ENCODE results near the gene WDR59. TPM values are rescaled to one million over a fixed set of nuclear protein-coding genes. Genes with fewer than 3 reads are reported as not detected.

WDR59 gene
- total and polyA plus RNA-seq, 9 of the 15 experiments (the other 6 are each of a cell fraction or from before 2014, with no cell fraction given) = 12.7 to 126 (median 34.7) TPM

DNA sequence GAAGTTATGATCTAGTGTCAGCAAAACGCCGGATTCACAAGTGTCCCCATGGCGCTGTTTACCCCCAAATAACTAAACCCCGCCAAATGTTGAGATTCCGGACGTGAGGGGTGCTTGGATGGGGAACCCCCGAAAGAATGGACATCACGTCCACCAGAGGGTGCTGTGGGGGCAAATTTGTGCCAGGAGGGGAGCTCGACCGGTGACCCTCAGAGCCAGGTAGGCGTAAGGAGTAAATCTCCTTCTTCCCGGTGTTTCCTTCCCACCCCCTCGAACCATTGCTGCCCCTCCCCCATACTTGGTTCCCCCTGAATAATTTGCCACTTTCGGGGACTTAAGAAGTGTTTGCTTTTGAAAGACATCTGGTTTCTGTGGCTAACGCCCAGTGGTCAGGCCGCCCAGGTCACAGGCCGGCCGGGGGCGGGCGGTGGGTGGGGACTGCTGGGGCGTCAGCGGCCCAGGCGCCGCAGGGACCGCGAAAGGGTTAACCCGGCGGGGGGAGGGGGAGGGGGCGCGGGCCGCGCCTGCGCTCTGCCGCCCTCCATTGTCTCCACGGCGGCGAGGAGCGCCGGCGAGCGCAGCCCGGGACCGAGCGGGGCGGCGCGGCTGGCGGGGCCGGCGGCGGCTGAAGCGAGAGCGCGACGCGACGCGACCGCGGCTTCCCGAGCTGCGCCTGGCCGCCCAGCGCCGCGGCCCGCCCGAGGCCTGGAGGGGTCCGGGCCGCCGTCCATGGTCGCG, 13.7 kb upstream of the WDR59 start, which contains the start of gene ZNRF1 (continued):
- TF ChIP-seq EP400 (IDR thresholded peaks at IDR 0.05) = peak; percentile 63
- no peak for TF ChIP-seq PML (IDR thresholded peaks at IDR 0.05; ENCODE audit: low read length)
- TF ChIP-seq CHD4 (IDR thresholded peaks at IDR 0.05; ENCODE audit: insufficient read depth, insufficient replicate concordance, low read depth, low read length, poor library complexity, severe bottlenecking) = peak; percentile 43
- no peak for TF ChIP-seq GTF2A2 (tag; IDR thresholded peaks at IDR 0.05)
- TF ChIP-seq NR2C1 (IDR thresholded peaks at IDR 0.05) = peak; percentile 66; the same call in 1 of the 2 replicates
- peak; percentile 74 for TF ChIP-seq NR2C1 (tag; IDR thresholded peaks at IDR 0.05)
- TF ChIP-seq, protein P1, sequence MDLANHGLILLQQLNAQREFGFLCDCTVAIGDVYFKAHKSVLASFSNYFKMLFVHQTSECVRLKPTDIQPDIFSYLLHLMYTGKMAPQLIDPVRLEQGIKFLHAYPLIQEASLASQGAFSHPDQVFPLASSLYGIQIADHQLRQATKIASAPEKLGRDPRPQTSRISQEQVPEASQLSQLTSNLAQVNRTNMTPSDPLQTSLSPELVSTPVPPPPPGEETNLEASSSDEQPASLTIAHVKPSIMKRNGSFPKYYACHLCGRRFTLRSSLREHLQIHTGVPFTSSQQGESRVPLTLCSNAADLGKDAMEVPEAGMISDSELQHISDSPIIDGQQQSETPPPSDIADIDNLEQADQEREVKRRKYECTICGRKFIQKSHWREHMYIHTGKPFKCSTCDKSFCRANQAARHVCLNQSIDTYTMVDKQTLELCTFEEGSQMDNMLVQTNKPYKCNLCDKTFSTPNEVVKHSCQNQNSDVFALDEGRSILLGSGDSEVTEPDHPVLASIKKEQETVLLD (IDR thresholded peaks at IDR 0.05) = peak; percentile 58; the same call in 1 of the 2 replicates
- peak; percentile 76 for TF ChIP-seq CXXC5 (CRISPR knock-in tag; IDR thresholded peaks at IDR 0.05)
- TF ChIP-seq NBN (IDR thresholded peaks at IDR 0.05; ENCODE audit: low read depth) = peak; percentile 40; the same call in 1 of the 2 replicates
- TF ChIP-seq, protein P2, sequence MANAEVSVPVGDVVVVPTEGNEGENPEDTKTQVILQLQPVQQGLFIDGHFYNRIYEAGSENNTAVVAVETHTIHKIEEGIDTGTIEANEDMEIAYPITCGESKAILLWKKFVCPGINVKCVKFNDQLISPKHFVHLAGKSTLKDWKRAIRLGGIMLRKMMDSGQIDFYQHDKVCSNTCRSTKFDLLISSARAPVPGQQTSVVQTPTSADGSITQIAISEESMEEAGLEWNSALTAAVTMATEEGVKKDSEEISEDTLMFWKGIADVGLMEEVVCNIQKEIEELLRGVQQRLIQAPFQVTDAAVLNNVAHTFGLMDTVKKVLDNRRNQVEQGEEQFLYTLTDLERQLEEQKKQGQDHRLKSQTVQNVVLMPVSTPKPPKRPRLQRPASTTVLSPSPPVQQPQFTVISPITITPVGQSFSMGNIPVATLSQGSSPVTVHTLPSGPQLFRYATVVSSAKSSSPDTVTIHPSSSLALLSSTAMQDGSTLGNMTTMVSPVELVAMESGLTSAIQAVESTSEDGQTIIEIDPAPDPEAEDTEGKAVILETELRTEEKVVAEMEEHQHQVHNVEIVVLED (CRISPR knock-in tag; IDR thresholded peaks at IDR 0.05) = no peak
- 0 out of 2 replicates have a peak, but pooled peaks have one; percentile 24 for TF ChIP-seq MYNN (IDR thresholded peaks at IDR 0.05)
- no peak for TF ChIP-seq MYNN (CRISPR knock-in tag; IDR thresholded peaks at IDR 0.05)
- TF ChIP-seq, protein P3, sequence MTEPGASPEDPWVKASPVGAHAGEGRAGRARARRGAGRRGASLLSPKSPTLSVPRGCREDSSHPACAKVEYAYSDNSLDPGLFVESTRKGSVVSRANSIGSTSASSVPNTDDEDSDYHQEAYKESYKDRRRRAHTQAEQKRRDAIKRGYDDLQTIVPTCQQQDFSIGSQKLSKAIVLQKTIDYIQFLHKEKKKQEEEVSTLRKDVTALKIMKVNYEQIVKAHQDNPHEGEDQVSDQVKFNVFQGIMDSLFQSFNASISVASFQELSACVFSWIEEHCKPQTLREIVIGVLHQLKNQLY (CRISPR knock-in tag; conservative IDR thresholded peaks at IDR 0.05) = no peak
- 0 out of 2 replicates have a peak, but pooled peaks have one; percentile 15 for TF ChIP-seq SMARCE1 (IDR thresholded peaks at IDR 0.05)
- peak; percentile 35; the same call in 1 of the 2 replicates for TF ChIP-seq CBFA2T3 (IDR thresholded peaks at IDR 0.05)
- no peak for TF ChIP-seq HNRNPUL1 (IDR thresholded peaks at IDR 0.05; ENCODE audit: low read length)
- 0 out of 3 replicates have a peak, but pooled peaks of 1 of the 2 experiments have one; percentile 4 for TF ChIP-seq CBX3 (IDR thresholded peaks at IDR 0.05; ENCODE audit: borderline replicate concordance in 1 of 2, low read length in 2 of 2)
- peak; percentile 61 for TF ChIP-seq ARID1B (IDR thresholded peaks at IDR 0.05)
- no peak for TF ChIP-seq SUPT5H (IDR thresholded peaks at IDR 0.05)
- TF ChIP-seq, protein P4, sequence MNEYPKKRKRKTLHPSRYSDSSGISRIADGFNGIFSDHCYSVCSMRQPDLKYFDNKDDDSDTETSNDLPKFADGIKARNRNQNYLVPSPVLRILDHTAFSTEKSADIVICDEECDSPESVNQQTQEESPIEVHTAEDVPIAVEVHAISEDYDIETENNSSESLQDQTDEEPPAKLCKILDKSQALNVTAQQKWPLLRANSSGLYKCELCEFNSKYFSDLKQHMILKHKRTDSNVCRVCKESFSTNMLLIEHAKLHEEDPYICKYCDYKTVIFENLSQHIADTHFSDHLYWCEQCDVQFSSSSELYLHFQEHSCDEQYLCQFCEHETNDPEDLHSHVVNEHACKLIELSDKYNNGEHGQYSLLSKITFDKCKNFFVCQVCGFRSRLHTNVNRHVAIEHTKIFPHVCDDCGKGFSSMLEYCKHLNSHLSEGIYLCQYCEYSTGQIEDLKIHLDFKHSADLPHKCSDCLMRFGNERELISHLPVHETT (CRISPR knock-in tag; conservative IDR thresholded peaks at IDR 0.05 in 1 of 2, IDR thresholded peaks at IDR 0.05 in 1 of 2) = peak in 1 of 2 experiments; percentile 83; a peak in 2 of 4 replicates
- no peak for TF ChIP-seq ZNF695 (CRISPR knock-in tag; IDR thresholded peaks at IDR 0.05)
- TF ChIP-seq, protein P5, sequence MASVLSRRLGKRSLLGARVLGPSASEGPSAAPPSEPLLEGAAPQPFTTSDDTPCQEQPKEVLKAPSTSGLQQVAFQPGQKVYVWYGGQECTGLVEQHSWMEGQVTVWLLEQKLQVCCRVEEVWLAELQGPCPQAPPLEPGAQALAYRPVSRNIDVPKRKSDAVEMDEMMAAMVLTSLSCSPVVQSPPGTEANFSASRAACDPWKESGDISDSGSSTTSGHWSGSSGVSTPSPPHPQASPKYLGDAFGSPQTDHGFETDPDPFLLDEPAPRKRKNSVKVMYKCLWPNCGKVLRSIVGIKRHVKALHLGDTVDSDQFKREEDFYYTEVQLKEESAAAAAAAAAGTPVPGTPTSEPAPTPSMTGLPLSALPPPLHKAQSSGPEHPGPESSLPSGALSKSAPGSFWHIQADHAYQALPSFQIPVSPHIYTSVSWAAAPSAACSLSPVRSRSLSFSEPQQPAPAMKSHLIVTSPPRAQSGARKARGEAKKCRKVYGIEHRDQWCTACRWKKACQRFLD (CRISPR knock-in tag; IDR thresholded peaks at IDR 0.05) = peak; percentile 73
- TF ChIP-seq ZC3H11A (IDR thresholded peaks at IDR 0.05; ENCODE audit: low read depth, low read length) = no peak
